Activated CD4-positive, alpha-beta T cell treated with anti-CD3 and anti-CD28 coated beads, Interleukin-2, amount 50 U/mL, for 24 hours (primary cell): ENCODE data around the gene HOXA5.

Experiments
- DNase-seq, 2 donors: peaks; one replicate each; pipeline ENCODE4 v3.0.0-alpha.2; 2020; ENCODE audit warnings: low read depth in 1 of 2, low spot score in 1 of 2

HOXA5 gene

DNA sequence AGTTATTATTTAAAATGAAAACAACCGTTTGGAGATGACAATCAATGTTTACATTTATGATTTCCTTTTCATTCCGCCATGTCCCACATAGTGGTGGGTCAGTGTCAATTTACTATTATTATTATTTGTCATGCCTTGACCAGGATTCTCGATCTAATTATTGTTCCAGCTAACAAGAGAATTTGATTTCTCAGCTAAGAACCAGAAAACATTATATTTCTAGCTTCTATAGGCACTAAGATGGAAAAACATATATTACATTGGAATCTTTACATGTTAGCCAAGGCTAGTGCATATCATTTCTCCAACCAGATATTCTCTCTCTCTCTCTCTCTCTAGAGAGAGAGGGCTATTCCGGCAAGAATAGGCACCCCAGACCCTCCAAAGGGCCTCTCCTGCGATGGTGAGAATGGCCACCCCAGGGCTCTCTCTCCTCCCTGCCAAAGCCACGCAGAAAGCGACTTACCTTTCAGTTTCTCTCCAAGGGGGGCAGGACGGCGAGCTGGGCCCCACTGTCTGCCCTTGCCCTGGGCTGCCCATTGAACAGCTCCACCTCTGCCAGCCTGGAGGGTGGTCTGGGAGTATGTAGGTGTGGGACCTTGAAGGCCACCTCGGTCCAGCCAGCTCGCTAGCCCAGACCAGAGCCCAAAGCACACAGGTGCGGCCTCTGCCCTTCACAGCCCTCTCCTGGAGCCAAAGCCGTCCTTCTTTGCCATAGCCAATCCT, 6.5 kb upstream of the HOXA5 start:
- DNase-seq, result no peak

GRCh38 chr7:27148756-27149641, 5.5 kb upstream of the HOXA5 start:
- no peak for DNase-seq

DNA sequence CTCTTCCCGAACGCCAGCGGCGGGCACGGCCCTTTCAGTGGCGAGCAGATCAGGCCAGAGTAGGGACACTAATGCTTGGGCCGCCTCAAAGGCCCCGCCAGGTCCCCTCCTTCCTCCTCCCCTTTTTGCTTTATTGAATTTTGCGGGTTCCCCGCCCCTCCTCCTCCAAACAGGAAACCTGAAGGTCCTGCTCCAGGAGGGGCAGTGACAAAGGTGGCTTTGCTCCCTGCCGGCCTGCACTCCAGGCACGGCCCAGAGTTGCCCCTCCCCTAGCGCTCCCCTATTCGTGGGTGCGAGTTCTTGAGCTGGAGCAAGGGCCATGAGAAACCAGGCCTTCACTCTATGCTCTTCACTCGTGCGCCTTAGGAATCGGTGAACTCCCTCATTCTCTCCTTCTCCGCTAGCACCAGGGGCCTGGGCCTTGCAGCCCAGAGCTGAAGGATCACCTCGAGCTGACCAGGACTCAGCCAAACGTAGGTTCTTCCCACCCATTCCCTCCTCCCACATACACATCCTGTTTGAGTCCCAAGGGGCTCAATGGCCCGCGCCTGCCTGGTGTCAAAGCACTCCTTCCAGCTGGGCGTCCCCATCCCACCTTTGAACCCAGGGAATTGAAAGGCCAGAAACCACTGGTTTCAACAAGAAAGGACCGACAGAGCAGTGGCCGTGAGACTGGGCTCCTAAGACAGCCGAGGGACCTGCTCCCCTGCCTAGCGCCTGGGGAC, 4.7 kb upstream of the HOXA5 start:
- no peak for DNase-seq

DNA sequence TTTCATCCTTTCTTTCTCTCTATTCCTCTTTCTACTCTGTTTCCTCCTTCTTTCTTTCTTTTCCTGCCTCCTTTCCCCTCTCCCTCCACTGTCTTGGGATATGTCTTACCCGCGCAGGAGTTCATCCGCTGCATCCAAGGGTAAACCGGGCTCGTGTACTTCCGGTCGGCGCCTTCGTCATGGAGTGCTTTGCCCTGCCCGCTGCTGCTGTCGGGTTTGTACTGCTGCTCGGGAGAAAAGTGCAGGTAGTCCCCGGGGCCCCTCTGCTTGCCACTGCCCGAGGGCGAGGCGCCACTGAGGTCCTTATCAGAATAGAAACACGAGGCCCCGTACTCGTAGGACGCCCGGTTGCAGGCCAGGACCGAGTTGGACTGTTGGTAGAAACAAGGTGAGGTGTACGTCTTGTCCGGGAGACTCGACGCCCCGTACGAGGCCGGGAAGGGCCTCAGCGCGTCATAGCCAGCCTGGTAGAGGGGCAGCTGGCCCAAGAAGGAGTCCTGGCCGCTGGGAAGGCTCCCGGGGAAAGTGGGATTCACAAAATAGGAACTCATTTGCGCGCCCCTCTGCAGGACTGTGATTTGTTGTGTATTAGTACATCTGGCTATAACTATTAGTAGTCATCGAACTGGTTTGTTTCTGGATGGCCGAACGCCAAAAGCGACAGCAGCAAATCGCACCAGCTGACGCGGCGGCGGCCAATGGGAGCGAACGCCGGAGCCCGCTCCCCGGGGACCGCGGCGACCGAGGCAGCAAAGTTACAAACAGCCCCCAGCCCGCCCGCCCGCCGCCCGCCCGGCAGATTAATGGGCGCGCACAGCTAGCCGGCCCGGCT, 3.9 kb upstream of the HOXA5 start, which contains the start of gene HOXA6:
HOXA6 (minus strand) TSS at position 576 of the 832 bp plus-strand sequence; CDS start at position 551, 25 bp downstream.
- no peak for DNase-seq

DNA sequence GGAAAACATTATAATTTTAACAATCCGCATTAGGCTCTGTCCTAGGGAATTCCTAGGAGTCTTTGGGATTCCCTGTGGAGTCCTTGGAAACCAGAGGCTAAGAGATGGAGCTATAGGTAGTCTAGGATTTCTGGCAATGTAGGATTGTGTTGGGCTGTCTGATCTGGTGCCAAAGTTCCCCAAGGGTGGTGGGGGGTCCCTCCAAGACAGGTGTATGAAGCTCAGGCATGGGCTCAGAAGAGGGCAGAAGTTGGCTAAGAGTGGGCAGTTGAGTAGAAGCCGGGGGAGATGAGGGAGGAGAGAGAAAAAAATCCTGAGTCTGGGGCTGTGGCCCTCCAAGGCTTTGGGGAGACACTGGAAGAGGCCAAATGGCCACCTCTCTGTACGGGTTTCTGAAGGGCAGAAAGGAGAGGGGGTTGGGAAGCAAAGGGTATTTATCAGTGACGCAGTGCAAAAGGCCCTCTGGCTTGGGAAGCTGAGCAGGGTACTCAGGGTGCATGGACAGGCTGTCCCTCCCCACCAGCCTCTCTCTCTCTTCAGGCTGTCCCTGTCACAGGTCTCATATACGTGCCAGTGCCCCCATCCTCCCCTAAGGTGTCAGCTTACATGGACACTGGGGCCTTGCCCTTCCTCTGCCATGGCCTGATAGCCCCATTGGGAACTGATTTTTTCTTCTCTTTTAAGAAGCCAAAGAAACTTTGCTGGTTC, 3.2 kb upstream of the HOXA5 start:
- DNase-seq, result no peak

DNA sequence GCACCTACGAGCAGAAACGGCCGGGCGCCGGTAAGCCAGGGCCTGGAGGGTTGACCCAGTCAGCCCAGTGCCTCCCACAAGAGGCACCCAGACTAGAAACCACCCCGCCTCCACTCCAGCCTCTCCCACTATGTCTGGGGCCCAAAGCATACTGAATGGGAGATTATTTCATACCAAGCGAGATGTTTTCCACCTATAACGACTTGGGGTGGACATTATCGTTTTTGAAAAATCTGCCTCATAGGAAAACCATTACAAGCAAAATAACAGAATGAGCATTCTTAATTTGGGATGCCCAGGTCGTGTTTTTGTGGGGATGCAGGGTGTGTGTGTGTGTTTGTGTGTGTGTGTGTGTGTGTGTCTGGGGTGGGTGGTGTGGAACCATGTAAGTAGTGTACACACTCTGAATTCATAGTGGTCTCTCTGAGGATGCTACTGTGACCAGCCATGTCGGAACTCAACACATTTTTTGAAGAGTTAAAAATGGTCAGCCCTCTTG, 2.5 kb upstream of the HOXA5 start:
- DNase-seq, result no peak

- DNase-seq, result no peak
These were observed 1.9 kb upstream of the HOXA5 start for GRCh38 chr7:27145165-27145913.

GRCh38 chr7:27144781-27145164, 1.3 kb upstream of the HOXA5 start:
- no peak for DNase-seq

- no peak for DNase-seq
These were observed 684 bp upstream of the HOXA5 start for GRCh38 chr7:27143950-27144780.

GRCh38 chr7:27142580-27143022, 880 bp downstream of the HOXA5 start:
- no peak for DNase-seq

DNA sequence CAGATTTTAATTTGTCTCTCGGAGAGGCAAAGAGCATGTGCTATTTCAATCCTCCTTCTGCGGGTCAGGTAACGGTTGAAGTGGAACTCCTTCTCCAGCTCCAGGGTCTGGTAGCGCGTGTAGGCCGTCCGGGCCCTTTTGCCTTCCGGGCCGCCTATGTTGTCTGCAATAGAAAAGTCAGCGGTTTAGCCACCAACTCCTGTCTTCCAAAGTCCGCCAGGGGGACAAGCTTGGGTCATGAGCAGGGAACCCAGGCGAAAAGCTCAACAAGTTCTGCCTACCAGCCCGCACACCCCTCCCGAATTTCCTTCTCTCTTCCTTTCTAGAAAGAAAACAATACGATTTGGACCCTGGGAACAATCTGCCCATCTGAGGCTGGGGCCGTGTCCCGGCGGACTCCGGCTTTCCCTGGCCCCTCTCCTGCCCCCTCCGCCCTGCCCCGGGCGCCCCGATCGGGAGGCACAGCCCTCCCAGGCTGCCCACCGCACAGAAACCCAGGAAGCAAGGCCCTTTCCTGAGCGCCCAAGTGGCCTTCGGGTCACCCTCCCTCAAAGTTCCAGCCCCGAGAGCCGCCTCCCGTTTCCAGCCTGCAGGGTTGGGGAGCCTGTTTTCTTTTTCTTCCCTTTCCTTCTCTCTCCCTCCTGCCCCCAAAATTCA, 1.4 kb downstream of the HOXA5 start:
- no peak for DNase-seq

GRCh38 chr7:27141137-27141922, 2.2 kb downstream of the HOXA5 start:
- DNase-seq, result no peak

DNA sequence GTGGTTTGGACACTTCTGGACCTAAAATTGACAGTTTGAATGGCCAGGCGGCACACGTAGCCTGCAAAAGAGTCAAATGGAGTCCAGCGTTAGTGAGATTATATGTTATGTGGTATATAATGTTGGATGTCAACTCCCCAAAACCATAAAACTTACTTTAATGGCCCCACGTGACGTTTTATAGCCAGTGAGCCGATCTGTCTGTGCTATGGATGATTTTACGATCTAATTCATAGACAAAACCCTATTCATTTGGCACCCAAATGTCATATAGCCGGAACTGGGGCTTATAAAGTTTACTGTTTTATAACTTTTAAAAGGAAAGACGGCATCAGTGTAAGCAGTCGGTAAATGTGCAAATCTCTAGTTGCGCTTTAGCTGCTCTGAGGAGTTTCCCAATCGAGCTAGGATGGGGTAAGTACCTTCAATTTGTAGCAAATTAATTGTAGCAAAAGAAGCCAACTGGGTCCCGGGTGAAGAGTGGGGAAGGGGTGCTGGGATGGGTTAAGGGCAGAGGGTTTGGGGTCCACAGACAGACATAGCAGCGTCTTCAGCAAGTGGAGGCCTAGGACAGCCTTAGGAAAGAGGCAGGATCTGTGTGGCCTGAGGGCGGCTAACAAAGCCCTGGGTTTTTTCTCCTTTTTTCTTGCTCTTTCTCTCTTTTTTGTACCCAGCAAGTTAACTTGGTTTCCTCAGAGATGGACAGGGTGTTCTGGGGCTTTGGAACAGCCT, 3.2 kb downstream of the HOXA5 start:
- no peak for DNase-seq

GRCh38 chr7:27139334-27140125, 4.0 kb downstream of the HOXA5 start:
- DNase-seq, result no peak

DNA sequence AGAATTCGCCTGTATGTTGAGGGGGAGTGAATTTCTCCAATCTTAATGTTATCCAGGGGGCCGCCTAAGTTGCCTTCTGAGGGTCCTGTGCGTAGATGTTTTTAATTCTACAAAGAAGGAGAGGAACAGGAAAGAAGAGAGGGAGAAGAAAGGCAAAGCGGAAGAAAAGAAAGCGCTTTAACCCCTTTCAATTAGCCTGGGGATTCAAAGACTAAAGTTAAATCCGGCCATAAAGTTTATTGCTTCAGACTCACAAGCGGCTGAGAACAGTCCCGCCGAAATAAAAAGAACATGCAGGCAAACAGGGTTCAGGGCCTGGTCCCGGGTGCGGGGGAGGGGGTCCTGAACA, 4.5 kb downstream of the HOXA5 start:
- no peak for DNase-seq

DNA sequence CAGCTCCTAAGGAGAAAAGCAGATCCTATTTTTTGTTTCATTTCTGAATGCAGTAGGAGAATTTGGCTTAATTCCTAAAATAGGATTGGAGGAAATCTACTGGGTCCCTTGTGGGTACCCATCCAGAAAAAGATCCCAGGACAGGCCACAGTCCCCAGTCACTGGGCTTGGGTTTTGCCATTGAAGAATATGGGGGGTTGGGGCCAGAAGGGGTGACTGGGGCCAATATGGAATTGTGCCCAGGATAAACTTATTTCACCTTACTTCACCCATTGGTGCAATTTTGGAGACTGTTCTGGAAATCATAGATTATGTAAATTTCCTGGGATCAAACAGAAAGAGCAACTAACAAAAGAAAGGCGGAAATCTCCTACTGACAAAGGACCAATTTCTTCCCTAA, 5.0 kb downstream of the HOXA5 start:
- DNase-seq, result no peak
